CD4-positive, alpha-beta T cell (primary cell): ENCODE results near the gene ARHGAP25. TPM values are rescaled to one million over a fixed set of nuclear protein-coding genes. Genes with fewer than 3 reads are reported as not detected.

Experiments used
- ATAC-seq: fragments of 200-7000 bp; cut with Tn5 transposase; one replicate; pipeline ENCODE4 v1.10.0; 2022; ENCODE audit warnings: mild to moderate bottlenecking; ENCODE audit not compliant: poor library complexity
- CTCF ChIA-PET: fragments of 350-600 bp; sonication (Branson Sonifier 250); formaldehyde crosslinking; loops from one replicate; lab custom pipeline; 2021; ENCODE audit warnings: antibody characterized with exemption, inconsistent platforms; lab: Charles Lee
- POLR2A ChIA-PET: fragments of 350-600 bp; sonication (Branson Sonifier 250); formaldehyde crosslinking; loops from one replicate; lab custom pipeline; 2021; ENCODE audit warnings: antibody characterized with exemption, inconsistent platforms; lab: Charles Lee
- DNase-seq, 14 experiments: peaks; one replicate each; pipeline ENCODE4 v3.0.0-alpha.2; 2013 to 2020; ENCODE audit warnings: mixed read lengths in 2 of 14
- H3K27ac ChIP-seq, 2 donors: one replicate each; pipeline versions ENCODE4 v1.5.1 to v1.7.0; 2013; ENCODE audit warnings: low read length in 2 of 2, low read depth in 1 of 2, mild to moderate bottlenecking in 1 of 2
- H3K27me3 ChIP-seq, 2 experiments: 1 replicate in 1 of 2; 2 replicates in 1 of 2; pipeline versions ENCODE4 v1.6.1 to v1.7.0; 2013; ENCODE audit warnings: low read length in 2 of 2, control low read depth in 1 of 2, mild to moderate bottlenecking in 1 of 2, moderate library complexity in 1 of 2; ENCODE audit not compliant: insufficient read depth in 2 of 2, control insufficient read depth in 1 of 2
- H3K36me3 ChIP-seq: one replicate; pipeline ENCODE4 v1.6.1; 2013; ENCODE audit warnings: low read length, control low read depth; ENCODE audit not compliant: insufficient read depth
- H3K4me1 ChIP-seq: one replicate; pipeline ENCODE4 v1.6.1; 2013; ENCODE audit warnings: low read length, control low read depth; ENCODE audit not compliant: insufficient read depth
- H3K4me3 ChIP-seq: one replicate; pipeline ENCODE4 v1.5.1; 2013; ENCODE audit warnings: mild to moderate bottlenecking, low read length, moderate library complexity
- H3K9me3 ChIP-seq, 2 experiments: 1 replicate in 1 of 2; 2 replicates in 1 of 2; pipeline versions ENCODE4 v1.6.1 to v1.7.0; 2013; ENCODE audit warnings: low read length in 2 of 2, mild to moderate bottlenecking in 2 of 2, control low read depth in 1 of 2, moderate library complexity in 1 of 2; ENCODE audit not compliant: control insufficient read depth in 1 of 2, insufficient read depth in 1 of 2
- H3K27ac Mint-ChIP-seq: one replicate; pipeline ENCODE4 v1.8.0; 2020; ENCODE audit warnings: mixed read lengths
- H3K27me3 Mint-ChIP-seq: one replicate; pipeline ENCODE4 v1.8.0; 2021; ENCODE audit warnings: mixed read lengths
- H3K36me3 Mint-ChIP-seq: one replicate; pipeline ENCODE4 v1.8.0; 2021; ENCODE audit warnings: low read depth, mixed read lengths
- H3K4me1 Mint-ChIP-seq: one replicate; pipeline ENCODE4 v1.8.0; 2021; ENCODE audit warnings: low read depth, mixed read lengths
- H3K4me3 Mint-ChIP-seq: one replicate; pipeline ENCODE4 v1.8.0; 2020; ENCODE audit warnings: mild to moderate bottlenecking, mixed read lengths
- H3K9me3 Mint-ChIP-seq: one replicate; pipeline ENCODE4 v1.8.0; 2020; ENCODE audit warnings: mixed read lengths
- CTCF ChIP-seq: fragments of 200-600 bp; IDR thresholded peaks from one replicate; pipeline ENCODE4 v1.8.0; 2022; ENCODE audit warnings: antibody characterized with exemption, mild to moderate bottlenecking
- intact Hi-C, 2 experiments: fragments of 100-400 bp; cut with DNase I in 1 of 2; cut with micrococcal nuclease in 1 of 2; formaldehyde crosslinking; loops; one replicate each; pipeline versions ENCODE4 v1.15.1 to v1.9.0; 2023 to 2025; cut with DNase I, micrococcal nuclease
- total RNA-seq, 174 experiments: library from RNA in 2 of 174; stranded (reverse) in 2 of 174; gene quantifications; one replicate each; pipeline ENCODE4 v1.2.3 and lab custom pipeline; 2021 to 2026

Gene ARHGAP25
- total RNA-seq, 2 experiments from 2014 or later, result 39.3 to 41.8 TPM

- no peak for ATAC-seq
Observed at GRCh38 chr2:68750592-68751396, 16.2 kb downstream of the ARHGAP25 start.

DNA sequence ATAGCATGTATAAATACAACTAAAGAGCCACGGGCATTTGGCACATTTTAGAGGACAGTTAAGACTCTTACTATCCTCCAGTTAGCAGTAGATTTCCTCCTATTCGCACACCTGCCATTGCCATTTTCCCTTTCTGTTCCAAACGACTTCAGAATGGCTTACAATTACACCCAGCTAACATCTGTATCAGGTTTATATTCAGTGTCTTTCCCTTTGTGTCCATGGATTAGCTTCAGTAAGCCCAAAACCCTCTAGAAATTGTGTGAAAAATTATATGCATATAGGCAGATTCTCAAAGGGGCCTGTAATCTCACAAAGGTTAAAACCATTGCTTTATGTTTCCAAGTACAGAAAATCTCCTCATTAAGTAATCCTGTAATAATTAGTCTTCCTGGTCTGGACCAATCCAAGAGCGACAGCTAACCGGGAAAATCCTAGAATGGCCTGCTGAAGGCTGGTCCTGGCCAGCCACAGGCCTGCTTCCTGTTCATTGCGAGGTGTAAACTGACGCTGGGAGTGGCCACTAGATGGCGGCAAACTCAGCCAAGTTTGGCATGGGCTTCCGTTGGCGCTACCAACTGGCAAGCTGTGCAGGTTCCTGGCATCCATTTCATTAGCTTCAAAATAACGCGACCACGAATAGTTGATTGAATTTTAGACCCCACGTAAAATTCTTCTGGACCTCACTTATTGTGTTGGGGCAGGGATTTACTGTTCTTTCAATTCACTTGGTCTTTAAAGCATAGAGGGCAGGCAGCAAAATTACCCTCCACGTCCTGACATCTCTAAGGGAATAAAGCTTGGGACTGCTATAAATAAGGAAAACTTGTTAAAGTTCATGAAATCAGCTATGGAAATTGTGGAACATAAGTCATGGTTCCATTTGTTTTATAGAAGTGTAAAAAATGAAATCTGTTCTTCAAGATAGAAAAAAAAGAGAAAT is 17.1 kb downstream of the ARHGAP25 start:
- Mint-ChIP-seq H3K4me3 (peak overlapping the region; percentile 12), H3K4me1 (peaks cover 86% of the 10 kb centered on the region), H3K27me3 (no peaks in the 10 kb centered on the region), H3K36me3 (peaks cover 69% of the 10 kb centered on the region), H3K9me3 (peaks cover 2% of the 10 kb centered on the region), H3K27ac (peak overlapping the region; percentile 94)
- H3K27ac ChIP-seq, result peak overlapping the region; percentile 52 to 66
- no peaks in the 10 kb centered on the region for H3K9me3 ChIP-seq
- peaks cover 81% of the 10 kb centered on the region for H3K4me1 ChIP-seq
- peaks cover 37% of the 10 kb centered on the region for H3K36me3 ChIP-seq
- TF ChIP-seq CTCF, result peak; percentile 93
- H3K27me3 ChIP-seq, result no peaks in the 10 kb centered on the region
- CTCF ChIA-PET, result interaction anchor here (0.6 to 5.1 kb wide), 42 partner anchors 8 to 288 kb away, joined by 3 to 63 read pairs (median 8); partner anchors contain the start of genes APLF, ARHGAP25 and FBXO48
- POLR2A ChIA-PET, result interaction anchor here (0.5 to 6.4 kb wide), 25 partner anchors 9 to 194 kb away, joined by 3 to 238 read pairs (median 6); partner anchors contain the start of gene ARHGAP25
- intact Hi-C loops, result loop anchor here (1.0 to 5.0 kb wide), 10 partner anchors 10 to 284 kb away; partner anchors contain the start of genes APLF (in 1 of the 2) and FBXO48 (in 1 of the 2)
- ATAC-seq (peak; percentile 91), DNase-seq (peak; percentile 88 to 96 (median 90))
- H3K4me3 ChIP-seq, result no peak overlapping the region

More at GRCh38 chr2:68750592-68751396, 16.2 kb downstream of the ARHGAP25 start:
- peaks cover 68% of the 10 kb centered on the region for H3K36me3 Mint-ChIP-seq
- peak in 1 of 14 experiments; percentile 8 for DNase-seq
- no peak overlapping the region for H3K4me3 ChIP-seq
- ChIA-PET POLR2A (interaction anchor here (1.2 to 6.4 kb wide), 11 partner anchors 11 to 156 kb away, joined by 3 to 238 read pairs (median 12); partner anchors contain the start of gene ARHGAP25), CTCF (interaction anchor here (0.8 to 5.1 kb wide), 34 partner anchors 9 to 287 kb away, joined by 3 to 63 read pairs (median 8); partner anchors contain the start of gene ARHGAP25)
- intact Hi-C loops, result loop anchor here (1.0 to 5.0 kb wide), 8 partner anchors 17 to 283 kb away; partner anchors contain the start of genes APLF (in 1 of the 2) and FBXO48 (in 1 of the 2)
- peak overlapping the region; percentile 94 for H3K27ac Mint-ChIP-seq
- no peak for TF ChIP-seq CTCF
- H3K4me1 Mint-ChIP-seq, result peaks cover 83% of the 10 kb centered on the region
- no peaks in the 10 kb centered on the region for H3K9me3 ChIP-seq
- H3K27me3 ChIP-seq, result no peaks in the 10 kb centered on the region
- peaks cover 80% of the 10 kb centered on the region for H3K4me1 ChIP-seq
- peak overlapping the region; percentile 43 to 66 for H3K27ac ChIP-seq
- no peaks in the 10 kb centered on the region for H3K27me3 Mint-ChIP-seq
- no peaks in the 10 kb centered on the region for H3K9me3 Mint-ChIP-seq
- H3K36me3 ChIP-seq, result peaks cover 37% of the 10 kb centered on the region
- no peak overlapping the region for H3K4me3 Mint-ChIP-seq
